Adipocyte (in vitro differentiated cells): ENCODE measurements around the gene GMEB1.
"Not testable (repeated sequence)": the region's sequence is repeated elsewhere in the genome, so short reads cannot be mapped to it uniquely, and the experiment has no call there.

Experiments used
- DNase-seq: peaks from one replicate; pipeline ENCODE4 v3.0.0-alpha.2; 2015; ENCODE audit warnings: low read depth
- H3K27me3 ChIP-seq: replicated peaks from 2 replicates; pipeline ENCODE4 v1.7.0; 2013; ENCODE audit warnings: mild to moderate bottlenecking, low read length, moderate library complexity; ENCODE audit not compliant: control insufficient read depth, insufficient read depth
- H3K36me3 ChIP-seq: 2 replicates; pipeline ENCODE4 v1.7.0; 2013; ENCODE audit warnings: low read length, mild to moderate bottlenecking, moderate library complexity; ENCODE audit not compliant: control insufficient read depth, insufficient read depth, severe bottlenecking
- H3K4me1 ChIP-seq: 2 replicates; pipeline ENCODE4 v1.7.0; 2013; ENCODE audit warnings: mild to moderate bottlenecking, low read length, moderate library complexity; ENCODE audit not compliant: control insufficient read depth, insufficient read depth
- H3K4me3 ChIP-seq: 2 replicates; pipeline ENCODE4 v1.7.0; 2013; ENCODE audit warnings: mild to moderate bottlenecking, low read length, moderate library complexity
- H3K9ac ChIP-seq: 2 replicates; pipeline ENCODE4 v1.7.0; 2013; ENCODE audit warnings: mild to moderate bottlenecking, low read length, moderate library complexity
- H3K9me3 ChIP-seq: 2 replicates; pipeline ENCODE4 v1.7.0; 2013; ENCODE audit warnings: mild to moderate bottlenecking, low read length, moderate library complexity; ENCODE audit not compliant: control insufficient read depth

Gene GMEB1

DNA sequence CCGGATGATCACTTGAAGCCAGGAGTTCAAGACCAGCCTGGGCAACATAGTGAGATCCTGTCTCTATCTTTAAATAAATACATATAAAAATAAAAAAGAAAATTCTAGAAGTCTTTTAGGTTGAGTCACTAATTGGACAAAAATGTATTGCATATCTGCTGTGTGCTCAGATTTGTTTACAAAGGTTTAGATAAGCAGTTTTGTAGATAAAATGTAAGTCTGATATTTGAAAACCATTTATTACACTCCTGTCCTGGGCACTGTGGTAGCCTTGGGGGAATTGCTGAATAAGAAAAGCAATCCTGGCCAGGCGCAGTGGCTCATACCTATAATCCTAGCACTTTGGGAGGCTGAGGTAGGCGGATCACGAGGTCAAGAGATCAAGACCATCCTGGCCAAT is 11.6 kb downstream of the GMEB1 start:
- no peaks in the 10 kb centered on the region for H3K27me3 ChIP-seq
- H3K9me3 ChIP-seq = no peaks in the 10 kb centered on the region
- no peak overlapping the region for H3K9ac ChIP-seq
- H3K4me1 ChIP-seq = peaks cover 10% of the 10 kb centered on the region
- peaks cover 6% of the 10 kb centered on the region for H3K36me3 ChIP-seq
- peak; percentile 6 for DNase-seq
- no peak overlapping the region for H3K4me3 ChIP-seq

GRCh38 chr1:28682840-28683239 is 14.3 kb downstream of the GMEB1 start:
- Histone ChIP-seq H3K4me1 (peaks cover 3% of the 10 kb centered on the region), H3K36me3 (peaks cover 11% of the 10 kb centered on the region), H3K4me3 (no peak overlapping the region), H3K27me3 (no peaks in the 10 kb centered on the region), H3K9me3 (no peaks in the 10 kb centered on the region), H3K9ac (no peak overlapping the region)
- no peak for DNase-seq

DNA sequence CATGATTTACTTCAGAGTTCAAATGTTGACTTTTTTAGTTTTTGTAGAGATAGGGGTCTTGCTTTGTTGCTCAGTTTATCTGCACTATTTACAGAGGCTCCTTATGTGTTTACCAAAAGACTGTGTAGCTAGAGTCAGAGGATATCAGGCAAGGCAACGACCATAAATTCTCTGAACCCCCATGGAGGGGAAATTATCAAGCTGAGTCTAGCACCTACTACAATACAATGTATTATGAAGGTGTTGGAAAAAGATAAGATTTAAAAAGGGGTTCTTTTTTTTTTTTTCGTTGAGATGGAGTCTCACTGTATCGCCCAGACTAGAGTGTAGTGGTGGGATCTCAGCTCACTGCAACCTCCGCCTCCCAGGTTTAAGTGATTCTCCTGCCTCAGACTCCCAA is 16.4 kb downstream of the GMEB1 start:
- DNase-seq = no peak
- Histone ChIP-seq H3K36me3 (peaks cover 11% of the 10 kb centered on the region), H3K9ac (no peak overlapping the region), H3K4me3 (no peak overlapping the region), H3K4me1 (peaks cover 3% of the 10 kb centered on the region), H3K9me3 (no peaks in the 10 kb centered on the region), H3K27me3 (no peaks in the 10 kb centered on the region)

- not testable (repeated sequence) for DNase-seq, H3K9me3 ChIP-seq, H3K27me3 ChIP-seq, H3K4me3 ChIP-seq, H3K9ac ChIP-seq, H3K4me1 ChIP-seq
- H3K36me3 ChIP-seq = peaks cover 19% of the 10 kb centered on the region
Observed at GRCh38 chr1:28691627-28692026, 23.0 kb downstream of the GMEB1 start.

GRCh38 chr1:28703629-28704028 is 35.0 kb downstream of the GMEB1 start:
- Histone ChIP-seq H3K27me3 (no peaks in the 10 kb centered on the region), H3K9me3 (no peaks in the 10 kb centered on the region), H3K36me3 (peaks cover 26% of the 10 kb centered on the region), H3K4me3 (no peak overlapping the region), H3K4me1 (no peaks in the 10 kb centered on the region), H3K9ac (no peak overlapping the region)
- no peak for DNase-seq

DNA sequence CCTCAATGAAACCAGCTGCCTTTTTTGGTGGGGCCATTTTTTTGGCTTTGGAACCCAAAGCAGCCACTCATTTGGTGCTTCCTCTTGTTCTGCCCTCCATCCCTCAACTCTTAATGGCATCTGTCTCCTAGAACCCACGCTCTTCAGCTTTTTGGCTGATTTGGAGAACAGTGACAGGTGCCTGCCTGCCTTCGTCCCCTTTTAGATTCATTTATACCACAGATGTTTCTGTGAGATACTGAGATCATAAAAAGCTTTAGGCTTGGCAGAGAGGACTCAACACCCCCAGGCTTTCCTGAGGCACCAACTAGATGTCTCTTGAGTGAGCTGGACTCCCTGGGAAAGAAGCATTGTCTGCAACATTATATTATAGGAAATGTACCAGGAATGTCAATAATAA is 47.8 kb downstream of the GMEB1 start:
- no peak for DNase-seq
- H3K36me3 ChIP-seq = peaks cover 31% of the 10 kb centered on the region

GRCh38 chr1:28718166-28718565 is 49.6 kb downstream of the GMEB1 start:
- Histone ChIP-seq H3K27me3 (no peaks in the 10 kb centered on the region), H3K9me3 (no peaks in the 10 kb centered on the region), H3K36me3 (peaks cover 19% of the 10 kb centered on the region), H3K9ac (no peak overlapping the region), H3K4me3 (no peak overlapping the region), H3K4me1 (peaks cover 12% of the 10 kb centered on the region)
- DNase-seq = no peak

More for the DNA sequence above, 47.8 kb downstream of the GMEB1 start:
- peaks cover 12% of the 10 kb centered on the region for H3K4me1 ChIP-seq
- H3K9me3 ChIP-seq = no peaks in the 10 kb centered on the region
- H3K9ac ChIP-seq = no peak overlapping the region
- H3K4me3 ChIP-seq = no peak overlapping the region
- H3K27me3 ChIP-seq = no peaks in the 10 kb centered on the region

DNA sequence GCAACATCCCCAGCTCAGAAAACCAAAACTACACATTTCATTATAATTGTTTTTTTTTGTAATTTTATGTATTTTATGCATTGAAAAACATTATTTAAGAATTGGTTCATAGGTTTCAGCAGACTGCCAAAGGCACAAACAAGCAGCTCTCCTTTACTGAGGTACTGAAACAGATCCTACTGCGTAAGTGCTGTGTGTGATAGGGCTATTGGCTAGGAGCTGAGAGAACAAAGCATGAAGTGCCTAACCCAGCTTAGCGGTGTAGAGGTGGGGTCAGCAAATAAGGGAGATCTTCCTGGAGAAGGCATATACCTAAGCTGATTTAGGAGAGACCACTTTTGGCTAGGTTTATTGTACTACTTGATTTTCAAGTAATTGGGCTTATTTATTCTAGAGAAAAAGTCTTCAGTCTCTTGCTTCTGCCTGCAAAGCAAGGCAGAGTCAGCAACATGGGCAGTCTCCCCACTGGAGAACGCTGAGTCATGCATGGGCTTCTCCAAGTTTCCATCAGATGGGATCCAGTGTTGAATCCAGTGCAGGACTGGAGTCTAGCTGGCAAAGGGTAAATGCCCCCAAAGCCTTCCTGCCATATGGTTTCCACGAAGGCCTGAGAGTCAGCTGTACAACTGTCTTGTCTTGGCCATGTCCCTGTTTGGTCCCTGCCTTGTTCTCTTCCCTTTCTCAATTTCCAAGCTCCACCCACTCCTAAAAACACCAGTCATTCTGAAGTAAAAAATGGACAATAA is 50.2 kb downstream of the GMEB1 start:
- Histone ChIP-seq H3K9ac (no peak overlapping the region), H3K9me3 (no peaks in the 10 kb centered on the region), H3K27me3 (no peaks in the 10 kb centered on the region), H3K36me3 (peaks cover 14% of the 10 kb centered on the region), H3K4me1 (peaks cover 12% of the 10 kb centered on the region), H3K4me3 (no peak overlapping the region)
- peak; percentile 51 for DNase-seq

- H3K27me3 ChIP-seq = no peaks in the 10 kb centered on the region
- H3K9me3 ChIP-seq = no peaks in the 10 kb centered on the region
- no peak overlapping the region for H3K9ac ChIP-seq
- H3K4me1 ChIP-seq = peaks cover 12% of the 10 kb centered on the region
- no peak for DNase-seq
- H3K36me3 ChIP-seq = peaks cover 9% of the 10 kb centered on the region
- H3K4me3 ChIP-seq = no peak overlapping the region
Observed at GRCh38 chr1:28719332-28719619, 50.7 kb downstream of the GMEB1 start.

DNA sequence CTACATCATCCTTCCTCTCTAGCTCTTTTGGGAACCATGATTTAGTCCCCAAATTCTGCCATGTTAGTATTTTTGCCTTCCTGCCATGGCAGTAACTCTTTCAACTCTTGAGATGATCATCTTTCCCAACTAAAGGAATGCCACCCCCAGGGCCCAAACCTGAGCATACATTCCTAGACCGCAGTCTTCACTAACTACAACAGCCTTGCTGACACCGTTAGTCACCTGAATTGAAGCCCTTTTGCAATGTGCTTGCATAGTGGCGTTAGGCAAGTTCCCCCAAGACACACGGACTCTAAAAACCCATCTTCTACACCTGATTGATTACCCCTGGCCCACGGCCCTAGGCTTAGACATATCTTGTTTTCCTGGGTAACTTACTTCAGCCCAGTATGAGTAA is 51.8 kb downstream of the GMEB1 start:
- Histone ChIP-seq H3K4me1 (peaks cover 12% of the 10 kb centered on the region), H3K4me3 (no peak overlapping the region), H3K9me3 (no peaks in the 10 kb centered on the region), H3K36me3 (no peaks in the 10 kb centered on the region), H3K27me3 (no peaks in the 10 kb centered on the region), H3K9ac (no peak overlapping the region)
- no peak for DNase-seq

DNA sequence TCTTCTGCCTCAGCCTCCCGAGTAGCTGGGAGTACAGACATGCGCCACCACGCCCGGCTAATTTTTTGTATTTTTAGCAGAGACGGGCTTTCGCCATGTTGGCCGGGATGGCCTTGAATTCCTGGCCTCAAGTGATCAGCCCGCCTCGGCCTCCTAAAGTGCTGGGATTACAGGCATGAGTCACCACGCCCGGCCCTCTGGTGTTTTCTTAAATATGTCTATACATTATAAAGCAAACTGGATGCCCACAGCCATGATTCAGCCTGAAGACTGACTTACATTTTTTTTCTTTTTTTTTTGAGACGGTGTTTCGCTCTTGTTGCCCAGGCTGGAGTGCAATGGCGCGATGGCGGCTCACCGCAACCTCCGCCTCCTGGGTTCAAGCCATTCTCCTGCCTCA is 53.3 kb downstream of the GMEB1 start:
- H3K4me3 ChIP-seq, H3K9me3 ChIP-seq, H3K27me3 ChIP-seq, H3K36me3 ChIP-seq, H3K9ac ChIP-seq: not testable (repeated sequence)
- H3K4me1 ChIP-seq = peaks cover 12% of the 10 kb centered on the region
- peak; percentile 12 for DNase-seq

DNA sequence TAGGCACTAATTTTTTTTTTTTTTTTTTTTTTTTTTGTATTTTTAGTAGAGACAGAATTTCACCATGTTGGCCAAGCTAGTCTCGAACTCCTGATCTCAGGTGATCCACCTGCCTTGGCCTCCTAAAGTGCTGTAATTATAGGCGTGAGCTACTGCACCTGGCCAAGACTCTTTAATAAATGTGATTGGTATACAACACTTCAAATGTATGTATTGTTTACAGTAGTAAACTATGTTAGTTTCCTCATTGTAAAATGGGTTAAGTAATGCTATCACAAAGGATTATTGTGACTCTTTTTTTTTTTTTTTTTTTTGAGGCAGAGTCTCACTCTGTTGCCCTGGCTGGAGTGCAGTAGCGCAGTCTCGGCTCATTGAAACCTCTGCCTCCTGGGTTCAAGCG is 56.8 kb downstream of the GMEB1 start:
- not testable (repeated sequence) for H3K9ac ChIP-seq, H3K27me3 ChIP-seq, DNase-seq, H3K4me3 ChIP-seq, H3K36me3 ChIP-seq, H3K9me3 ChIP-seq, H3K4me1 ChIP-seq
